GM21825 (cell line): ENCODE measurements around the gene LLPH.
A peak's percentile ranks its signal among the peaks of the same experiment; 100 is the strongest.

Experiments
- ATAC-seq: cut with Tn5 transposase; IDR thresholded peaks from one replicate; pipeline ENCODE4 v1.9.1; 2021; ENCODE audit warnings: mild to moderate bottlenecking, moderate library complexity; ENCODE audit not compliant: unreplicated experiment

LLPH gene

GRCh38 chr12:66103016-66103913 lies 27.3 kb downstream of the LLPH start:
- no peak for ATAC-seq

DNA sequence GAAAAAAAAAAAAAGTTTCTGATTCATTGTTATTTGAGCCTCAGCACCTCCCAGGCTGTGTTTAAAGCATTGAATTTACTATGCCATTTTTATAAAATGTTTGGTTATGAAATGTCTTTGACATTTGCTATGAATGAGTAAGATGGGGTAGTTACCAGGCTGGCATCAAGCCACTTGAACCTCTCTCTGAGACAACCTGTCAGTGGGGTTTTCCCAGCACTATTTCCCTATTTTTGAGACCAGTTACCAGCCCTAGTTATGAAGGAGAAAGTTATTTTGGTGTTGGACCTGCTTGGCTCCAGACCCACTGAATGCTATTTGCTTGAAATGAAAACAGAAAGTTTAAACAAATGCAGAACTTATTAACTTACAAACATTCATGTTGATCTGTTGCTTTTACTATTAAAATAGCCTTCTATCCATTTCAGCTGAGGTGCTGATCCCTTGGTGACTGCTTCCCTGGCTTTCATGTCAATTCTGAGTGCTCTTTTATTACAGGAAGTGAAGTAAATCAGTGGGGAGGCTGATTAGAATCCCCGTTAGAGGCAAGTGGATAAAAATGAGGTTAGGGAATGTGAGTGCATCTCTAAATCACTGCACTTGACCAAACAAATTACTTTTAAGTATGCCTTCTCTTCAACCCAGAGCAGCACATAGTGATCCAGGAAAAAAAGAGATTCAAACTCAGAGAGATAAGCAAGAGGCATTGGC lies 37.8 kb downstream of the LLPH start:
- ATAC-seq: no peak

- ATAC-seq: no peak
Observed at GRCh38 chr12:66090157-66090556, 40.4 kb downstream of the LLPH start.

GRCh38 chr12:66087365-66087943 lies 43.1 kb downstream of the LLPH start:
- no peak for ATAC-seq

- ATAC-seq: no peak
Observed at GRCh38 chr12:66085998-66086397, 44.6 kb downstream of the LLPH start.

- no peak for ATAC-seq
Observed at GRCh38 chr12:66085213-66085612, 45.3 kb downstream of the LLPH start.

DNA sequence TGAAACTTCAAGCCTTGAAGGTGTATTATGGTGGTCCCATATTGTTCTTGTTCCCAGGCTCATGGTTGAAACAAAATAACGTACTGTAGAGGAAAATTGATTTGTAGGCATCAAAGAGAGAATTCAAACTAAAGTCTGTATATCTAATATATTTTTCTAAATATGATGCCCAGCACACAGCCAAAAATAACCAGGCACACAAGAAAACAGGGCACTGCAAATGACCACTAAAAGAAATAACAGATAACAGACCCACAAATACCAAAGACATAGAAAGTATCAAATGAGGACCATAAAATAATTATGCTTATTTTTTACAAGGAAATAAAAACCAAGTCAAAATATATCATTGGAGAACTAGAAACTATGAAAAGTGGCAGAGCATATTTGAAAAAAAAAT lies 46.8 kb downstream of the LLPH start:
- no peak for ATAC-seq

- no peak for ATAC-seq
Observed at GRCh38 chr12:66082744-66083143, 47.8 kb downstream of the LLPH start.

GRCh38 chr12:66080791-66081190 lies 49.8 kb downstream of the LLPH start:
- ATAC-seq: no peak

DNA sequence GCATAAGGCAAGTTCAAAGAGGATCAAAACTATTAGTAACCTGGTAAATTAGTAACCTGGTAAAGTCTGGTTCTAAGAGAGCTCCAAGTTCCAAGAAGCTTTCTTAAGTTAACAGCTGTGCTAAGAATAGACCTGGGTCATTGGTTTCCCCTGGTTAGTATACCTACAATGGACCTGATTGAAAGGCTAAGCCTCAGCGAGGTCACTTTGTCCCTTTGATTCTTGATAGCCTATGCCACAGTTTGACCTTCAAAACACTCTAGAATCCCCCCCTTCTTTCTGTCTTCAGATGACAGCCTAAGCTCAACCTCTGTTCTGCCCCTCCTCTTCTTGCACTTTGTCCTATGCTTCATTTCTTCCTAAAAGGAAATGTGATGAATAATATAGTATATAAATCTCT lies 53.0 kb downstream of the LLPH start:
- no peak for ATAC-seq

- no peak for ATAC-seq
Observed at GRCh38 chr12:66074561-66074960, 56.0 kb downstream of the LLPH start.

GRCh38 chr12:66072566-66072965 lies 58.0 kb downstream of the LLPH start:
- ATAC-seq: peak; percentile 38

DNA sequence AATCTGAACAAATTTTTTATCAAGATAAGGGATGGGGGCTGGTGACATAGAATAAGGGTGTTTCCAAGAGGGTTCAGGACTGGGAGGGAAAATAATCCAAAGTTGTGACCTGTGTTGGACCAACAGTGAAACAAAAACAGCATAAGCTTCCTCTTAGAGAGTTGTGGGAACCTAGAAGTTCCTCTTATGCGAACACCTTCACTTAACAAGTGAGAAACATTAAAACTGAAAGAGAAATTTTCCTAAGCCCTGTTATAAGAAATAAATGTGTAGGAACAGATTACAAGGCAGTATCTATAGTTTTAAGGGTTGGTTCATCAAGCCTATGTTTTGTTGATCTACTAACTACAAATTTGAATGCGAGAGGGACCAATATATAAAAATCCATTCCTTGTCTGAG lies 58.4 kb downstream of the LLPH start:
- peak; percentile 58 for ATAC-seq

GRCh38 chr12:66071549-66071948 lies 59.0 kb downstream of the LLPH start:
- no peak for ATAC-seq

DNA sequence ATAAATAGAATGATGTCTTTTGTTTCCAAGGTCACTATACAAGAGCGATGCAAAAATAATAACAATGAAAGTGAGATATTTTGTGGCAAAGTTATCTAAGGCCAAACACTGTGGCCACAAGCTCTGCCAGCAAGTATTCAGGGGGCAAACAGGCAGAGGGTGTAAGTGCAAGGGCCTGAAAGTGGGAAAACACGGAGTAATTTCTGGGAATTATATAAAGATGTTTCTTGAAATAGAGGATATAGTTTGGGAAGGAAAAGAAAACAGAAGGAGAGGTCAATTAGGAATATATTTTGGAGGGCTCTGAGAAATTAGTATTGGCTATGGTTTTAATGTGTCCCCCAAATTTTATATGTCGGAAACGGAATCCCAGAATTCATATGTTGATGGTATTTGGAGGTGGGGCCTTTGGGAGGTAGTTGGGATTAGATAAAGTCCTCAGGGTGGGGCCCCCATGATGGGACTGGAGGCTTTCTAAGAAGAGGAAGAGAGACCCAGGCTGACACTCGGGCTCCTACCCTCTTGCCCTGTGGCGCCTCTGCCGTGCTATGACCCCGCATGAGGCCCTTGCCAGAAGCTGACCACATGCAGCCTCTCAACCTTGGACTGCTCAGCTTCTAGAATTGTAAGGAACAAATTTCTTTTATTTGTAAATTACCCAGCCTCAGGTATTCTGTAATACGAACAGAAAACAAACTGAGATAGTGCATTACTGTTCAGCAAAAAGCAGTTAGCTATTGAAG lies 60.0 kb downstream of the LLPH start:
- no peak for ATAC-seq

DNA sequence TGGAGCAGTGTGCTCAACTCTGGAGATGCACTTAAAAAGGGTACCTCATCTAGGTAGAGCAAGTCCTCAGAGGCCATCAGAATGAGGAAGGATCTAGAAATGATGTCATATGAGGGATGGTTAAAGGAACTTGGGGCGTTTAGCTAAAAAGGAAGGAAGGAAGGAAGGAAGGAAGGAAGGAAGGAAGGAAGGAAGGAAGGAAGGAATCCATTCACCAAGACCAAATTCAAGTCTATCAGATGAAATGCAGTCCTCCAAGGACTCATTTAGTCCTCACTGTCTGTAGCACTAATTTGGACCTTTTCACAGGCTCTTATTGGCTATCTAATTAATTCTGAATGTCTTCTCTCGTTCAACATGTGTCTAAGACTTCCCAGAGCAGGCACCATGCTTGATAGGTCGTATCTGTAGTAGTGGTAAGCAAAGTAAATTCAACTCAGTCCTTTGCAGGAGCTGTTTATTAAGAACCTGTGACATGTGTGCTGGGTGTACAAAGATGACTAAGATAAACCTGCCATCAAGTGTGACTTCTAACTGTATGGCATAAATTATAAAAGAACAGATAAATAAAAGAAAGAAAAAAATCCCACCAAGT lies 63.5 kb downstream of the LLPH start:
- ATAC-seq: no peak
